MCF 10A (cell line): ENCODE data around the gene CSKMT. TPM values are rescaled to one million over a fixed set of nuclear protein-coding genes. Genes with fewer than 3 reads are reported as not detected.

Experiments
- BruUV-seq: library from RNA; stranded (reverse); fragments of 400-500 nt; replicated peaks from 2 replicates; lab custom pipeline; 2021; lab: Mats Ljungman, UMichigan
- CTCF ChIA-PET: fragments of 300-600 bp; sonication (Branson Sonifier 250); formaldehyde crosslinking; extraction: SDS; loops from one replicate; lab custom pipeline; 2021; ENCODE audit warnings: antibody characterized with exemption, inconsistent platforms; lab: Yijun Ruan, JAX
- POLR2A ChIA-PET: fragments of 300-600, 350-650 bp; sonication (Branson Sonifier 250); formaldehyde crosslinking; extraction: SDS; loops from one replicate; lab custom pipeline; 2020; ENCODE audit warnings: antibody characterized with exemption, inconsistent platforms; lab: Yijun Ruan, JAX
- DNase-seq: peaks from one replicate; pipeline ENCODE4 v3.0.0-alpha.2; 2018; ENCODE audit not compliant: unreplicated experiment
- H3K27ac Mint-ChIP-seq: one replicate; pipeline ENCODE4 v1.8.0; 2022; ENCODE audit warnings: mild to moderate bottlenecking, low read depth, mixed read lengths; ENCODE audit not compliant: unreplicated experiment
- H3K27me3 Mint-ChIP-seq: one replicate; pipeline ENCODE4 v1.8.0; 2022; ENCODE audit warnings: mixed read lengths; ENCODE audit not compliant: insufficient read depth, unreplicated experiment
- H3K36me3 Mint-ChIP-seq: one replicate; pipeline ENCODE4 v1.8.0; 2022; ENCODE audit warnings: mild to moderate bottlenecking, moderate library complexity, mixed read lengths; ENCODE audit not compliant: insufficient read depth, unreplicated experiment
- H3K4me1 Mint-ChIP-seq: one replicate; pipeline ENCODE4 v1.8.0; 2022; ENCODE audit warnings: mixed read lengths; ENCODE audit not compliant: insufficient read depth, unreplicated experiment
- H3K4me3 Mint-ChIP-seq: one replicate; pipeline ENCODE4 v1.8.0; 2022; ENCODE audit warnings: mild to moderate bottlenecking, moderate library complexity, mixed read lengths; ENCODE audit not compliant: unreplicated experiment
- H3K9me3 Mint-ChIP-seq: one replicate; pipeline ENCODE4 v1.8.0; 2022; ENCODE audit warnings: mixed read lengths; ENCODE audit not compliant: unreplicated experiment
- CTCF ChIP-seq: fragments of 200-600 bp; IDR thresholded peaks from one replicate; pipeline ENCODE4 v1.8.0; 2022; ENCODE audit warnings: antibody characterized with exemption, mild to moderate bottlenecking; ENCODE audit not compliant: unreplicated experiment
- intact Hi-C: fragments of 100-400 bp; cut with micrococcal nuclease; formaldehyde crosslinking; loops from 2 replicates; pipeline ENCODE4 v1.14.1; 2022
- total RNA-seq: library from RNA; stranded (reverse); gene quantifications from 2 replicates; pipeline ENCODE4 v1.2.3, GENCODE V29; 2022

The CSKMT gene
- total RNA-seq, 1 experiment from 2014 or later = 31.2 TPM

- Mint-ChIP-seq H3K27ac (peak within 1 kb of the TSS; percentile 92), H3K4me1 (peaks cover 12% of the 10 kb centered on the region), H3K36me3 (peaks cover 49% of the 10 kb centered on the region), H3K27me3 (no peaks in the 10 kb centered on the region), H3K4me3 (peak within 1 kb of the TSS; percentile 97), H3K9me3 (no peaks in the 10 kb centered on the region)
- intact Hi-C loops = loop anchor here (2.0 kb wide), 1 partner anchor 31 kb away; the partner anchor contains the start of gene TUT1
- no TSS peak for BruUV-seq
- POLR2A ChIA-PET = interaction anchor here (0.5 to 7.3 kb wide), 42 partner anchors 11 to 1696 kb away, joined by 3 to 149 read pairs (median 5); partner anchors contain the start of genes AHNAK, C11orf98, CSKMT and EEF1G
- DNase-seq = peak; percentile 98
- CTCF ChIA-PET = interaction anchor here (0.6 to 2.5 kb wide), 8 partner anchors 9 to 33 kb away, joined by 3 to 17 read pairs (median 4); partner anchors contain the start of genes EML3, ROM1 and TUT1
- TF ChIP-seq CTCF = no peak
Observed at GRCh38 chr11:62621567-62622470, 43.3 kb upstream of the CSKMT start, which contains the start of gene B3GAT3. B3GAT3 (minus strand) TSS chr11:62621986; CDS start chr11:62621947, 39 bp downstream.

GRCh38 chr11:62622476-62623089 lies 42.5 kb upstream of the CSKMT start:
- intact Hi-C loops = no loop called here
- ChIA-PET POLR2A (interaction anchor here (0.5 to 7.3 kb wide), 29 partner anchors 11 to 839 kb away, joined by 3 to 149 read pairs (median 7); partner anchors contain the start of genes AHNAK, C11orf98, CSKMT and EEF1G), CTCF (interaction anchor here (0.6 to 2.5 kb wide), 9 partner anchors 9 to 227 kb away, joined by 3 to 17 read pairs (median 4); partner anchors contain the start of genes EML3, ROM1 and TUT1)
- peaks cover 12% of the 10 kb centered on the region for H3K4me1 Mint-ChIP-seq
- H3K4me3 Mint-ChIP-seq = peak overlapping the region; percentile 97
- peaks cover 50% of the 10 kb centered on the region for H3K36me3 Mint-ChIP-seq
- TSS peak; percentile 100 for BruUV-seq
- DNase-seq = no peak
- H3K27ac Mint-ChIP-seq = peak overlapping the region; percentile 92
- no peak for TF ChIP-seq CTCF
- no peaks in the 10 kb centered on the region for H3K27me3 Mint-ChIP-seq
- H3K9me3 Mint-ChIP-seq = no peaks in the 10 kb centered on the region

- peaks cover 65% of the 10 kb centered on the region for H3K36me3 Mint-ChIP-seq
- H3K9me3 Mint-ChIP-seq = no peaks in the 10 kb centered on the region
- TF ChIP-seq CTCF = no peak
- no TSS peak for BruUV-seq
- no peaks in the 10 kb centered on the region for H3K27me3 Mint-ChIP-seq
- CTCF ChIA-PET = interaction anchor here (0.8 to 1.7 kb wide), 4 partner anchors 8 to 232 kb away, joined by 4 to 5 read pairs (median 4); no protein-coding TSS in a partner anchor
- POLR2A ChIA-PET = no interaction called here
- H3K4me1 Mint-ChIP-seq = no peaks in the 10 kb centered on the region
- no peak overlapping the region for H3K27ac Mint-ChIP-seq
- DNase-seq = no peak
- intact Hi-C loops = no loop called here
- H3K4me3 Mint-ChIP-seq = no peak overlapping the region
Observed at GRCh38 chr11:62627713-62628112, 37.4 kb upstream of the CSKMT start.
